Measurements from ENCODE around the gene RXRA. TPM values are rescaled to one million over a fixed set of nuclear protein-coding genes. Genes with fewer than 3 reads are reported as not detected.

The RXRA gene
- total RNA-seq, 4 donors from 2014 or later, result 53.3 to 87.8 (median 69.6) TPM

DNA sequence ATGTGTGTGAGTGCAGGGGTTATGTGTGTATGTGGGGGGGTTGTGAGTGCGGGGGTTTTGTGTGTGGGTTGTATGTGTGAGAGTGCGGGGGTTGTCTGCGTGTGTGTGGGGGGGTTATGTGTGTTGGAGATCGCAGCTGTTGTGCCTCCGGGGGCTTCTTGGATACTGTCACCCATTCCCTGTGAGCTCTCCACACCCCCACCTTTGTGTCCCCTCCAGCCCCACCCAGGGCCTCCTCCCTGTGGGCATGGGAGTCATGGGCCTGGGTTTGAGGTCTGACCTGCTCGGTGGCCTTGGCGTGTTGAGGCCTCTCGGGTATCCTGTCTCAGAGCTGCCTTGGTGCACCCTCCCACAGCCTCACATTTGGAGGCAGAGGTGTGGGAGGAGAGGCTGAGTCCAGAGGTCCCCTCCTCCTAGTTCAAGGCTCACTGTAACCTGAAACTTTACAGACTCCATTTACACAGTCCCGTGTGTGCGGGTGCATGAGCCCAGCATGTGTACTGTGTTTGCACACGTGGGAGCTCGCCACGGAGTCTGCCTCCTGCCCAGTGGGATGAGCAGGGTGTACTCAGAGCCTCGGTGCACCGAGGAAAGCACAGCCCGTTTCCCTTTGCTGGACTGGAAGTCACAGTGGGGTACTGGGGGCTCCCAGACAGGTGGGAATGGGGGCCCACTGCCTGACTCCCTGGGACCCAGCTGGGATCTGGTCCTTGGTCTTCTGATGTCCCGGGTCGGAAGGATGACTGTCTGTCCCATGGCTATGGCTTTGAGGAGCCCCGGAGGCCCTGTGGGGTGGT, 43.4 kb downstream of the RXRA start:
- no peak for DNase-seq (ENCODE audit: low spot score)
- no peak for TF ChIP-seq CTCF (IDR thresholded peaks at IDR 0.05)
- ATAC-seq (ENCODE audit: low FRiP score), result no peak

DNA sequence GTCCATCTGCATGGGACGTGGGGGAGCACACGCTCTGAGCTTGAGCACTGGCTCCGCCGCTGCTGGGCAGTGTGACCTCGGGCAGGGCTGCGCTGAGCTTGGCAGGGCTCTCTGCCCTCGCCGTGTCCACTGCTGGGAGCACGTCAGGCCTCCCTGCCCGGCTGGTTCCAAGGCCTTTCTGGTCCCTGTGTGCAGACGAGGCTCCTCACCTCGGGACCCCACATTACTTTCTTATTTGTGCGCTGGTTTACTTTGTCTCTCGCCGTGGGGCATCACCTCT, 43.9 kb downstream of the RXRA start:
- DNase-seq (ENCODE audit: low spot score) (no peak), ATAC-seq (ENCODE audit: low FRiP score) (no peak)
- no peak for TF ChIP-seq CTCF (IDR thresholded peaks at IDR 0.05)

DNA sequence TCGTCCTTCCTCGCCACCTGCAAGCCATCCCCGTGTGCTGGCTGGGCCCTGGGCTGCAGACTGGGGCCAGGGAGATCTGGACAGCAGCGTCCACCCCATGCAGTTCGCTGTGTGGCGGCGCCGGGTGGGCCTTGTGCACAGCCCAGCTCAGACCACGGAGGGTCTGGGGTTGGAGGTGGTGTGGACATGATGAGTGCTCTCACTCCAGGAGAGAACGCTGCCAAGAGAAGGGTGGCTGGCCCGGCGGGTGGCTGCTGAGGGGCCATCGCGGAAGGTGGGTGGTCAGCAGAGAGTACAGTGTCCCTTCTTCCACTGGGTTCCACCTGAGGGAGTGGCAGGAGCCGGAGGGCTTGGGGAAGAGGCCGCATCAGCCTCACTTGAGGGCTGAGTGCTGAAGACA, 44.4 kb downstream of the RXRA start:
- no peak for TF ChIP-seq CTCF (IDR thresholded peaks at IDR 0.05)
- ATAC-seq (ENCODE audit: low FRiP score), result no peak
- DNase-seq (ENCODE audit: low spot score), result no peak

GRCh38 chr9:134371731-134372130, 45.5 kb downstream of the RXRA start:
- no peak for TF ChIP-seq CTCF (IDR thresholded peaks at IDR 0.05)
- DNase-seq (ENCODE audit: low spot score) (peak; percentile 68), ATAC-seq (ENCODE audit: low FRiP score) (no peak)

- ATAC-seq (ENCODE audit: low FRiP score), result no peak
- no peak for DNase-seq (ENCODE audit: low spot score)
- TF ChIP-seq CTCF (IDR thresholded peaks at IDR 0.05), result no peak
Observed at GRCh38 chr9:134372581-134373267, 46.5 kb downstream of the RXRA start.

- no peak for DNase-seq (ENCODE audit: low spot score)
- no peak for TF ChIP-seq CTCF (IDR thresholded peaks at IDR 0.05)
- no peak for ATAC-seq (ENCODE audit: low FRiP score)
Observed at GRCh38 chr9:134373269-134373668, 47.0 kb downstream of the RXRA start.

- no peak for TF ChIP-seq CTCF (IDR thresholded peaks at IDR 0.05)
- no peak for DNase-seq (ENCODE audit: low spot score)
- ATAC-seq (ENCODE audit: low FRiP score), result no peak
Observed at GRCh38 chr9:134373953-134374300, 47.7 kb downstream of the RXRA start.
